Measurements from ENCODE around the gene CAMSAP1. TPM values are rescaled to one million over a fixed set of nuclear protein-coding genes. Genes with fewer than 3 reads are reported as not detected.
"Not testable (repeated sequence)": the region's sequence is repeated elsewhere in the genome, so short reads cannot be mapped to it uniquely, and the experiment has no call there.

The CAMSAP1 gene
- total RNA-seq, 1 donor from 2014 or later: 25.2 TPM

DNA sequence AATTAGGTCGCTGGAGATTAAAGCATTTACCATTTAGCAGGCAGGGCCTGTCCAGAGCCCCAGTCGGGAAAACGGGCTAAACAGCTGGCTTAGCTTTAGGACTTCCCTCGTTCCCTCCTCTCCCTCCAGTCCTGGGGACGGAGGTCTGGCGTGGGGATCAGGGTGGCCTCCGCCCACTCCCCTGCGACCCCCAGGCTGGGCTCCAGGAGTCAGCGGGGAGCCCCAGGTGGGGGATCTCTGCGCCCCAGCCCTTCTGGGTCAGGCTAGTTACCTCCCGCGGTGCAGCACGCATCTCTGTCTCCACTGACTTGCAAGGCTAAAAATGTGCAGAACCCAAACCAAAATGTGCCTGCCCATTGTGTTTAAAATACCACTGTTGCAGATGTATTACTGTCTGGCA is 16.2 kb upstream of the CAMSAP1 start:
- intact Hi-C loops (cut with micrococcal nuclease): no loop called here

DNA sequence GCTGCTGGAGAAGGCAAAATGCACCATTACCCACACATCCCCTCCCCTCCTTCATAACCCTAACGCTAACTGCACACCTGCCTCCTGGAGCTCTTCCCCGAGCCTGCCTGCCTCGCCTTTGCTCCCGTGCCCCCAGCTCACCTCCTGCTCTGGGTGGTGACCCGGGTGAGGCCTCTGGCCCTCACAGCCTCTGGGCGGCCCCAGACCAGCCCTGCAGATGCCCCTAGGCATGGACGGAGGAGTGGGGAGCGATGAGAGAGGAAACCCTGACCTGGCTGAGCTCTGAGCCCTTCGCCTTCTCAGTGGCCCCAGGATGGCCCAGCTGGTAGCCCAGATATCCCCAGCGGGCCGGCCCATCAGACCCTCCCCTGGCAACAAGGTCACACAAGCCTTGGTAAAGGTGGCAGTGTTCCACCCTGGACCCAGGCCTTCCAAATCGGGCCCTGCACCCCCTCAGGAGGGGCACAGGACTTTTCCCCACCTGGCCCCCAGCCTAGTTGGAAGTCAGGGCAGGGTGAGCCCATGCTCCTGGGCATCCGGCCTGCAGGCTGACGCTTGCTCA is 14.5 kb upstream of the CAMSAP1 start:
- intact Hi-C loops (cut with micrococcal nuclease): no loop called here

GRCh38 chr9:135920973-135921585 is 13.7 kb upstream of the CAMSAP1 start:
- intact Hi-C loops (cut with micrococcal nuclease): no loop called here

- intact Hi-C loops (cut with micrococcal nuclease): no loop called here
These were observed 13.0 kb upstream of the CAMSAP1 start for GRCh38 chr9:135920256-135920930.

- intact Hi-C loops (cut with micrococcal nuclease): no loop called here
These were observed 12.1 kb upstream of the CAMSAP1 start for GRCh38 chr9:135919318-135919890.

DNA sequence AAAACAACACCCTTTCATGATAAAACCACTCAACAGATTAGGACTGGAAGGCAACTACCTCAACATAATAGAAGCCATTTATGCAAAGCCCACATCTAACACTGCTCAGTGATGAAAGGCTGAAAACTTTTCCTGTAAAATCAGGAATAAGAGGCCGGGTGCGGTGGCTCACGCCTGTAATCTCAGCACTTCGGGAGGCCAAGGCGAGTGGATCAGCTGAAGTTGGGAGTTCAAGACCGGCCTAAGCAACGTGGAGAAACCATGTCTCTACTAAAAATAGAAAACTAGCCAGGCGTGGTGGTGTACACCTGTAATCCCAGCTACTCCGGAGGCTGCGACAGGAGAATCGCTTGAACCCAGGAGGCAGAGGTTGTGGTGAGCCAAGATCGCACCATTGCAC is 8.9 kb upstream of the CAMSAP1 start:
- intact Hi-C loops (cut with micrococcal nuclease): not testable (repeated sequence)

DNA sequence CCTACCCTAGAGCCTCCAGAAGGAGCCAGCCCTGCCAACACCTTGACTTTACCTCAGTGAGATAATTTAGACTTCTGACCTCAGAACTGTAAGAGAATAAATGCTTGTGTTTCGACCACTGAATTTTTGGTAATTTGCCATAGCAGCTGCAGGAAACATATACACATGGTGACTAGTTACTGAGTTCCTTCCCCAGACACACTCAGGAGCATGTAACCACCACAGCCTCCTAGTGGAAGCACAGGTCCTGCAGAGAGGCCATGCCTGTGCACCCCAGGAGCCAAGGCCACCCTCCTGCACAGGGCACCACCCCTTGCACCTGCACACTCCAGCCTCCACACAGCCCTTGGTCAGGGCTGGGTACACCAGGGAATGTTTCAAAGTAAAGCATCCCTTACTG is 7.6 kb upstream of the CAMSAP1 start:
- intact Hi-C loops (cut with micrococcal nuclease): no loop called here

GRCh38 chr9:135911233-135911632 is 3.9 kb upstream of the CAMSAP1 start:
- intact Hi-C loops (cut with micrococcal nuclease): not testable (repeated sequence)

GRCh38 chr9:135910757-135911156 is 3.4 kb upstream of the CAMSAP1 start:
- intact Hi-C loops (cut with micrococcal nuclease): no loop called here

- intact Hi-C loops (cut with micrococcal nuclease): no loop called here
These were observed 2.9 kb upstream of the CAMSAP1 start for GRCh38 chr9:135910216-135910615.

GRCh38 chr9:135909371-135909770 is 2.0 kb upstream of the CAMSAP1 start:
- intact Hi-C loops (cut with micrococcal nuclease): loop anchor here (5.0 to 10.0 kb wide), 7 partner anchors 338 to 1842 kb away; partner anchors contain the start of genes ARRDC1, BRD3, MRPL41 and NOTCH1

DNA sequence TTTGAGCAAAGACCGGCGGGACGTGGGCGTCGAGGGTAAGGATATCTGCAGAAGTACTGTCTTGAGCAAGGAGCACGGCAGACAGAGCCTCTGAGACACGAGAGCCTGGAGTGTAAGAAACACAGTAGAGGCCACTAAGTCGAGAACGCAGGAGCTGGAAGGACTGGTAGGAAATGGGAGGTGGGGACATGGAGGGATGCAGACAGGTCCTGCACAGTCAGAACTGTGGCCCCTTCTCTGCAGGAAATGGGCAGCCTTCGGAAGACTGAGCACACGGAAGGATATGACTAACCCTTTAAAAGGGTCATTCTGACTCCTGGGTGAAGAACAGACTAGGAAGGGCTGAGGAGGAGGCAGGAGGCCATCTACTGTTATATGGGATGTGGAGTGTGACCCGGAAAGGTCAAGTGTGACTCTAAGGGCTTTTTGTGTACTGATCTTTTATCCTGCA is 1.4 kb upstream of the CAMSAP1 start:
- intact Hi-C loops (cut with micrococcal nuclease): loop anchor here (5.0 to 10.0 kb wide), 7 partner anchors 339 to 1841 kb away; partner anchors contain the start of genes ARRDC1, BRD3, MRPL41 and NOTCH1

- intact Hi-C loops (cut with micrococcal nuclease): loop anchor here (5.0 to 10.0 kb wide), 7 partner anchors 339 to 1841 kb away; partner anchors contain the start of genes ARRDC1, BRD3, MRPL41 and NOTCH1
These were observed 877 bp upstream of the CAMSAP1 start for GRCh38 chr9:135908093-135908753.

GRCh38 chr9:135907006-135907430 is 328 bp downstream of the CAMSAP1 start:
- intact Hi-C loops (cut with micrococcal nuclease): loop anchor here (1.0 to 10.0 kb wide), 13 partner anchors 20 to 1840 kb away; partner anchors contain the start of genes ARRDC1, BRD3, MRPL41 and NOTCH1

DNA sequence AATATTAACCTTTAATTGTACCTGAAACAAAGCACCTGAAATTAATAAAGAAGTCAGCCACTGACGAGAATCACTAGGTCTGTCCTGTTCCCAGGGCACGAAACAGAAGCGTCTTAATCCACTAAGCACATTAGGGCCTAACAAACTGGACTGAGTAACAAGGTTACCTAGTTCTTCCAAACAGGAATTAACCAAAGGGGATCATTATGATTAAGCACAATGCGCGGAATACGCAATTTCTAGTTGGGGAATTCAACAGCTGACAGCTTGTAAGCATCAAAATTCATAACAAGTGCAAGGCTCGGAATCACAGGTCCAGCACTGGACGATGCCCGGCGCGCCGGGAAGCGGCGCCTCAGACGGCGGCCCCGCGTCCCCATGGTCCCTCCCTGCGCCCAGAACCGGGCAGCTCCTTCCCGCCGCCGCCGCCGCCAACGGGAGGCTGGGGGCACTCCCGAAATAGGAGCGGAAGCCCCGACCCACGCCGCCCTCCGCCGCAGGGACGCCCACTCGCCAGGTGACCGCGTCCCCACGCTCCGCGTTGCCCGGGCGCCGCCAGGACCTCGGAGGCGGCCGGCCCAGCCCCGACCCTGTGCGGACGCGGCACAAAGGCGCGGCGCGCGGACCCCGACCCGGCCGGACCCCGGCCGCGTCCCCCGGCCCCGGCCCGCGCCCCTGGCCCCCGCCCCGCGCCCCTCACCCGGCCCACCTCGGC is 898 bp downstream of the CAMSAP1 start:
- intact Hi-C loops (cut with micrococcal nuclease): loop anchor here (1.0 to 10.0 kb wide), 14 partner anchors 19 to 1839 kb away; partner anchors contain the start of genes ARRDC1, BRD3, MRPL41 and NOTCH1

GRCh38 chr9:135905380-135906258 is 1.7 kb downstream of the CAMSAP1 start:
- intact Hi-C loops (cut with micrococcal nuclease): loop anchor here (1.0 to 10.0 kb wide), 8 partner anchors 41 to 1838 kb away; partner anchors contain the start of genes ARRDC1, BRD3, MRPL41 and NOTCH1

DNA sequence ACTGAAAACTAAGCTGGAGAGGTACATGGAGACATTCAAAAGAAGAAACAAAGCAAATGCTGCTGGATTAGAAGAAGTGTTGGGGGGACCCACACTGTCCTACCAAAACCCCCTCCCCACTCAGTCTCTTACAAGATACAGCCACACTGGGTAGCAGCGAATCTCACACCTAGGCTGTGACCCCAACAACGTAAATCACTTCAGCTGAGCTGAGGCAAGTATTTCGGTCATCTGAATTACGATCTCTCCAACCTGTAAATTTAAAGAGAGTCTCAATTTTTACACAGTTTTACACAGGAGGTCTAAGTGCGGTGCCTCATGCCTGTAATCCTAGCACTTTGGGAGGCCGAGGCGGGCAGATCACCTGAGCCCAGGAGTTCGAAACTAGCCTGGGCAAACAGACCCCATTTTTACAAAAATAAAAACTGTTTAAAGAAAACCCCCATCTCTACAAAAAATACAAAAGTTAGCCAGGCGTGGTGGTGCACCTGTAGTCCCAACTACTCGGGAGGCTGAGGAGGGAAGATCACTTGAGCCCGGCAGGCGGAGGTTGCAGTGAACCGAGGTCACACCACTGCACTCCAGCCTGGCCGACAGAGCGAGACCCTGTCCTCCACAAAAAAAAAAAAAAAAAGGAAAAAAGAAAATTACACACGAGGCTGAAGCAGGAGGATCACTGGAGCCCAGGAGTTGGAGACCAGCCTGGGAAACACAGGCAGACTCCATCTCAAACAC is 3.4 kb downstream of the CAMSAP1 start:
- intact Hi-C loops (cut with micrococcal nuclease): loop anchor here (10.0 kb wide), 1 partner anchor 641 kb away; the partner anchor contains the start of gene NOTCH1

DNA sequence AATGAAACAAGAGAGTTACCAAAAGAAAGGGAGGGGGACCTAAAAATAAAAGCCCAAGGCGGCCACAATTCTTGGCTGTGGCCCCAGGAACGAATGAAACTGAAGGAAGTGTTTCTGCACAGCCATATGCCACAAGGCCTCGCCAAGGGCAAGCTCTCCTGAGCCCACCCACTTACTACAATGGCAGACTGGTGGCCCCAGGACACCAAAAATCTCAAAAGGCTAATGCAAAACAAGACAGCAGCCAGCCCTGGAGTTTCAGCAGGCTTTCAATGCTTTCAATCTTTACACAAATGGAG is 4.0 kb downstream of the CAMSAP1 start:
- intact Hi-C loops (cut with micrococcal nuclease): loop anchor here (10.0 kb wide), 1 partner anchor 641 kb away; the partner anchor contains the start of gene NOTCH1

Data from T-helper 1 cell treated with Interleukin-12 subunit alpha and Interleukin-12 subunit beta and Interleukin-4 antibody, amounts not matched to agents 30 ng/mL and 1 ng/mL, for 36 hours (primary cell).